GM20000 (cell line): Measurements from ENCODE around the gene COL12A1.

Source experiments
- DNase-seq: peaks from one replicate; pipeline ENCODE4 v3.0.0; 2012; ENCODE audit warnings: low spot score
- CTCF ChIP-seq: IDR thresholded peaks from 2 replicates; pipeline ENCODE4 v1.5.1; 2012; ENCODE audit warnings: mild to moderate bottlenecking, control low read depth; ENCODE audit errors: extremely low read depth, missing control alignments

Gene COL12A1

GRCh38 chr6:75157336-75157735, 48.5 kb downstream of the COL12A1 start:
- TF ChIP-seq CTCF, result no peak
- no peak for DNase-seq

GRCh38 chr6:75156186-75156878, 49.5 kb downstream of the COL12A1 start:
- DNase-seq, result no peak
- no peak for TF ChIP-seq CTCF

GRCh38 chr6:75155631-75156030, 50.2 kb downstream of the COL12A1 start:
- no peak for TF ChIP-seq CTCF

GRCh38 chr6:75154973-75155372, 50.9 kb downstream of the COL12A1 start:
- DNase-seq, result no peak
- TF ChIP-seq CTCF, result no peak

More at GRCh38 chr6:75155631-75156030, 50.2 kb downstream of the COL12A1 start:
- no peak for DNase-seq

- TF ChIP-seq CTCF, result no peak
Observed at GRCh38 chr6:75150685-75151412, 55.0 kb downstream of the COL12A1 start.

GRCh38 chr6:75149696-75150095, 56.2 kb downstream of the COL12A1 start:
- TF ChIP-seq CTCF, result no peak
- DNase-seq, result no peak

More at GRCh38 chr6:75150685-75151412, 55.0 kb downstream of the COL12A1 start:
- DNase-seq, result no peak

- DNase-seq, result no peak
- TF ChIP-seq CTCF, result no peak
Observed at GRCh38 chr6:75149240-75149639, 56.6 kb downstream of the COL12A1 start.
